Smooth muscle cell (in vitro differentiated cells): ENCODE results near the gene RBM8A. TPM values are rescaled to one million over a fixed set of nuclear protein-coding genes. Genes with fewer than 3 reads are reported as not detected.

Experiments used
- DNase-seq: peaks from one replicate; lab custom pipeline; 2025; ENCODE audit not compliant: unreplicated experiment; lab: John Stamatoyannopoulos, UW
- H2AFZ ChIP-seq: fragments of 200-600 bp; sonication (generic); 2 replicates; pipeline ENCODE4 v1.6.0; 2016; ENCODE audit warnings: antibody characterized with exemption, low read depth, mild to moderate bottlenecking
- H3F3A ChIP-seq: fragments of 200-600 bp; sonication (generic); 2 replicates; pipeline ENCODE4 v1.6.0; 2017; ENCODE audit warnings: antibody characterized with exemption, low read depth
- H3K27ac ChIP-seq: fragments of 200-600 bp; sonication (generic); 2 replicates; pipeline ENCODE4 v1.5.1; 2016; ENCODE audit warnings: low read depth, mild to moderate bottlenecking
- H3K27me3 ChIP-seq: fragments of 200-600 bp; sonication (generic); 2 replicates; pipeline ENCODE4 v1.6.1; 2016; ENCODE audit warnings: low read depth, mild to moderate bottlenecking
- H3K36me3 ChIP-seq: fragments of 200-600 bp; sonication (generic); 2 replicates; pipeline ENCODE4 v1.5.1; 2016; ENCODE audit warnings: low read depth
- H3K4me1 ChIP-seq: fragments of 200-600 bp; sonication (generic); 2 replicates; pipeline ENCODE4 v1.5.1; 2016; ENCODE audit warnings: low read depth
- H3K4me2 ChIP-seq: fragments of 200-600 bp; sonication (generic); 2 replicates; pipeline ENCODE4 v1.6.0; 2016; ENCODE audit warnings: mild to moderate bottlenecking
- H3K4me3 ChIP-seq: fragments of 200-600 bp; sonication (generic); 2 replicates; pipeline ENCODE4 v1.5.1; 2016; ENCODE audit warnings: mild to moderate bottlenecking
- H3K79me2 ChIP-seq: fragments of 200-600 bp; sonication (generic); 2 replicates; pipeline ENCODE4 v1.6.0; 2016; ENCODE audit warnings: low read depth, mild to moderate bottlenecking
- H3K9ac ChIP-seq: fragments of 200-600 bp; sonication (generic); 2 replicates; pipeline ENCODE4 v1.6.0; 2016; ENCODE audit warnings: low read depth
- H3K9me3 ChIP-seq: fragments of 200-600 bp; sonication (generic); replicated peaks from 2 replicates; pipeline ENCODE4 v1.5.1; 2016; ENCODE audit warnings: low read depth
- H4K20me1 ChIP-seq: fragments of 200-600 bp; sonication (generic); 2 replicates; pipeline ENCODE4 v1.6.0; 2016; ENCODE audit warnings: low read depth
- CTCF ChIP-seq: fragments of 200-600 bp; sonication (generic); IDR thresholded peaks from 2 replicates; pipeline ENCODE4 v1.5.1; 2017; ENCODE audit warnings: borderline replicate concordance, mild to moderate bottlenecking, antibody characterized with exemption; ENCODE audit not compliant: insufficient read depth, poor library complexity, severe bottlenecking
- WGBS: methylation state at CpG from one replicate; pipeline ENCODE4 v1.1.7; 2016; ENCODE audit warnings: low lambda C conversion rate; 5-methylcytosine and 5-hydroxymethylcytosine counted together
- polyA plus RNA-seq: library from polyadenylated mRNA; unstranded; fragments of >200 nt; fragmentation: Nextera tagmentation; extraction: Ambion mirVana; gene quantifications from 2 replicates; pipeline ENCODE4 v1.2.1, GENCODE V29; 2016
- total RNA-seq: library from RNA; depleted of rRNA; stranded (reverse); fragments of >200 nt; gene quantifications from 2 replicates; pipeline ENCODE4 v1.2.3, GENCODE V29; 2014

Gene RBM8A
- total and polyA plus RNA-seq, 2 experiments from 2014 or later = 143 to 195 TPM

GRCh38 chr1:145877923-145878486 is 49.3 kb downstream of the RBM8A start:
- Histone ChIP-seq H3K4me2 (no peak overlapping the region), H3K4me1 (peaks cover 8% of the 10 kb centered on the region), H3F3A (no peaks in the 10 kb centered on the region), H3K36me3 (no peaks in the 10 kb centered on the region), H3K79me2 (no peaks in the 10 kb centered on the region), H4K20me1 (no peaks in the 10 kb centered on the region), H3K27me3 (no peaks in the 10 kb centered on the region), H3K9ac (no peak overlapping the region), H3K27ac (peak overlapping the region; percentile 52), H3K4me3 (no peak overlapping the region), H3K9me3 (no peaks in the 10 kb centered on the region), H2AFZ (no peak overlapping the region)
- no peak for TF ChIP-seq CTCF
- no peak for DNase-seq
- 61% methylated on average over 7 of the region's 7 CpGs for WGBS

GRCh38 chr1:145874646-145875045 is 52.6 kb downstream of the RBM8A start:
- H4K20me1 ChIP-seq = no peaks in the 10 kb centered on the region
- no peak for DNase-seq
- H3K27ac ChIP-seq = no peak overlapping the region
- no peaks in the 10 kb centered on the region for H3K9me3 ChIP-seq
- H2AFZ ChIP-seq = no peak overlapping the region
- no peaks in the 10 kb centered on the region for H3K36me3 ChIP-seq
- no peaks in the 10 kb centered on the region for H3K79me2 ChIP-seq
- H3K4me1 ChIP-seq = peaks cover 7% of the 10 kb centered on the region
- H3K4me2 ChIP-seq = no peak overlapping the region
- H3K9ac ChIP-seq = no peak overlapping the region
- no peak for TF ChIP-seq CTCF
- WGBS = 96% methylated on average over 12 of the region's 12 CpGs
- no peaks in the 10 kb centered on the region for H3K27me3 ChIP-seq
- H3K4me3 ChIP-seq = no peak overlapping the region
- H3F3A ChIP-seq = no peaks in the 10 kb centered on the region

GRCh38 chr1:145871994-145872924 is 55.0 kb downstream of the RBM8A start:
- no peak overlapping the region for H3K27ac ChIP-seq

More at GRCh38 chr1:145871994-145872924, 55.0 kb downstream of the RBM8A start:
- TF ChIP-seq CTCF = no peak
- Histone ChIP-seq H3F3A (no peaks in the 10 kb centered on the region), H3K4me1 (peaks cover 6% of the 10 kb centered on the region), H3K79me2 (no peaks in the 10 kb centered on the region), H4K20me1 (no peaks in the 10 kb centered on the region), H3K9ac (peak overlapping the region; percentile 18), H3K36me3 (no peaks in the 10 kb centered on the region), H3K4me3 (peak overlapping the region; percentile 38), H2AFZ (peak overlapping the region; percentile 97), H3K4me2 (peak overlapping the region; percentile 85), H3K9me3 (no peaks in the 10 kb centered on the region), H3K27me3 (no peaks in the 10 kb centered on the region)
- DNase-seq = no peak
- WGBS = 30% methylated on average over 47 of the region's 47 CpGs

Other genes with a start within 250 kb of the RBM8A start
- gene PDZK1, start 220.1 kb downstream of the RBM8A start, total RNA-seq = 1.5 TPM in 1 of 2 replicates, not detected in the other
- 0.45 and 1.1 TPM in 2 replicates for gene PDZK1, start 220.1 kb downstream of the RBM8A start, polyA plus RNA-seq
- gene CD160, start 208.0 kb downstream of the RBM8A start, total RNA-seq = 0.04 TPM in 1 of 2 replicates, not detected in the other
- gene CD160, start 208.0 kb downstream of the RBM8A start, polyA plus RNA-seq = 0.40 TPM in 1 of 2 replicates, not detected in the other
- gene RNF115, start 103.4 kb downstream of the RBM8A start, total RNA-seq = 8.6 and 9.2 TPM in 2 replicates
- 4.2 and 4.5 TPM in 2 replicates for gene RNF115, start 103.4 kb downstream of the RBM8A start, polyA plus RNA-seq
- gene POLR3C, start 103.3 kb downstream of the RBM8A start, total RNA-seq = 22.6 and 31.6 TPM in 2 replicates
- 30.2 and 31.7 TPM in 2 replicates for gene POLR3C, start 103.3 kb downstream of the RBM8A start, polyA plus RNA-seq
- gene NUDT17, start 81.9 kb downstream of the RBM8A start, total RNA-seq = 1.1 and 2.5 TPM in 2 replicates
- gene NUDT17, start 81.9 kb downstream of the RBM8A start, polyA plus RNA-seq = 6.8 and 7.9 TPM in 2 replicates
- gene PIAS3, start 68.4 kb downstream of the RBM8A start, total RNA-seq = 39.2 and 42.7 TPM in 2 replicates
- gene PIAS3, start 68.4 kb downstream of the RBM8A start, polyA plus RNA-seq = 57.6 and 62.0 TPM in 2 replicates
- 1.1 and 1.8 TPM in 2 replicates for gene ANKRD35, start 41.6 kb downstream of the RBM8A start, total RNA-seq
- 1.5 and 1.7 TPM in 2 replicates for gene ANKRD35, start 41.6 kb downstream of the RBM8A start, polyA plus RNA-seq
- 0.27 and 0.40 TPM in 2 replicates for gene ITGA10, start 17.4 kb downstream of the RBM8A start, total RNA-seq
- 0.14 and 0.45 TPM in 2 replicates for gene ITGA10, start 17.4 kb downstream of the RBM8A start, polyA plus RNA-seq
- gene PEX11B, start 8.8 kb downstream of the RBM8A start, total RNA-seq = 22.8 and 34.3 TPM in 2 replicates
- gene PEX11B, start 8.8 kb downstream of the RBM8A start, polyA plus RNA-seq = 23.6 and 28.5 TPM in 2 replicates
- gene LIX1L, start 30.5 kb upstream of the RBM8A start, total RNA-seq = 23.2 and 32.7 TPM in 2 replicates
- 26.2 and 31.1 TPM in 2 replicates for gene LIX1L, start 30.5 kb upstream of the RBM8A start, polyA plus RNA-seq
- 0.36 and 0.49 TPM in 2 replicates for gene ANKRD34A, start 37.1 kb upstream of the RBM8A start, total RNA-seq
- 1.3 and 2.4 TPM in 2 replicates for gene ANKRD34A, start 37.1 kb upstream of the RBM8A start, polyA plus RNA-seq
- gene POLR3GL, start 37.2 kb upstream of the RBM8A start, total RNA-seq = 17.7 and 22.2 TPM in 2 replicates
- gene POLR3GL, start 37.2 kb upstream of the RBM8A start, polyA plus RNA-seq = 26.4 and 33.6 TPM in 2 replicates
- gene TXNIP, start 69.1 kb upstream of the RBM8A start, total RNA-seq = 365 and 384 TPM in 2 replicates
- 197 and 206 TPM in 2 replicates for gene TXNIP, start 69.1 kb upstream of the RBM8A start, polyA plus RNA-seq
- not detected in 2 replicates for gene HJV, start 94.3 kb upstream of the RBM8A start, total RNA-seq
- gene HJV, start 94.3 kb upstream of the RBM8A start, polyA plus RNA-seq = not detected in 2 replicates
- gene NBPF10, start 217.3 kb upstream of the RBM8A start, total RNA-seq = 1.4 and 1.7 TPM in 2 replicates
- gene NBPF10, start 217.3 kb upstream of the RBM8A start, polyA plus RNA-seq = 1.0 and 1.5 TPM in 2 replicates